AG09319 (cell line): ENCODE measurements around the gene ALKBH5.

Source experiments
- DNase-seq: peaks from one replicate; pipeline ENCODE4 v3.0.0-alpha.2; 2010; ENCODE audit warnings: low read depth; ENCODE audit errors: extremely low read depth
- TF ChIP-seq, protein P1 (sequence below): IDR thresholded peaks from 2 replicates; pipeline ENCODE4 v1.5.1; 2011; ENCODE audit warnings: low read depth, mild to moderate bottlenecking, inconsistent platforms, low read length, moderate library complexity

ALKBH5 gene

DNA sequence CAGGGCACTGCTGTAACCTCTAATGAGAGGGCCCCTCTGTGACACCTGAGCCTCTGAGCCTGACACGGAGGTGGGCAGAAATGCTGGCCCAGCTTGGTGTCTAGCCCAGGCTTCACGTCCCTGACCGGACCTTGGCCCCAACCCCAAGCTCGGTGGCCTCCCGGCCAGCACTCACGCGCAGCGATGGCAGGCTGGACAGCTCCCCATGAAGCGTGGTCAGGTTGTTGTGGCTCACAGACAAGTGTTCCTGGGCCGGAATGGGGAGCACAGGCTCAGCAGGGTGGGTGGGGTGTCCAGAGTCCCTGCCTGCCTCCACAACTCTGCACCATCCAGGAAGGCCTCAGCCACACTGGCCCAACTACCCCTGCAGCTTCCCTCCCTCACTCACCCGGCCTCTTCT, 72.7 kb downstream of the ALKBH5 start:
- no peak for DNase-seq
- TF ChIP-seq, protein P1, sequence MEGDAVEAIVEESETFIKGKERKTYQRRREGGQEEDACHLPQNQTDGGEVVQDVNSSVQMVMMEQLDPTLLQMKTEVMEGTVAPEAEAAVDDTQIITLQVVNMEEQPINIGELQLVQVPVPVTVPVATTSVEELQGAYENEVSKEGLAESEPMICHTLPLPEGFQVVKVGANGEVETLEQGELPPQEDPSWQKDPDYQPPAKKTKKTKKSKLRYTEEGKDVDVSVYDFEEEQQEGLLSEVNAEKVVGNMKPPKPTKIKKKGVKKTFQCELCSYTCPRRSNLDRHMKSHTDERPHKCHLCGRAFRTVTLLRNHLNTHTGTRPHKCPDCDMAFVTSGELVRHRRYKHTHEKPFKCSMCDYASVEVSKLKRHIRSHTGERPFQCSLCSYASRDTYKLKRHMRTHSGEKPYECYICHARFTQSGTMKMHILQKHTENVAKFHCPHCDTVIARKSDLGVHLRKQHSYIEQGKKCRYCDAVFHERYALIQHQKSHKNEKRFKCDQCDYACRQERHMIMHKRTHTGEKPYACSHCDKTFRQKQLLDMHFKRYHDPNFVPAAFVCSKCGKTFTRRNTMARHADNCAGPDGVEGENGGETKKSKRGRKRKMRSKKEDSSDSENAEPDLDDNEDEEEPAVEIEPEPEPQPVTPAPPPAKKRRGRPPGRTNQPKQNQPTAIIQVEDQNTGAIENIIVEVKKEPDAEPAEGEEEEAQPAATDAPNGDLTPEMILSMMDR, result no peak

DNA sequence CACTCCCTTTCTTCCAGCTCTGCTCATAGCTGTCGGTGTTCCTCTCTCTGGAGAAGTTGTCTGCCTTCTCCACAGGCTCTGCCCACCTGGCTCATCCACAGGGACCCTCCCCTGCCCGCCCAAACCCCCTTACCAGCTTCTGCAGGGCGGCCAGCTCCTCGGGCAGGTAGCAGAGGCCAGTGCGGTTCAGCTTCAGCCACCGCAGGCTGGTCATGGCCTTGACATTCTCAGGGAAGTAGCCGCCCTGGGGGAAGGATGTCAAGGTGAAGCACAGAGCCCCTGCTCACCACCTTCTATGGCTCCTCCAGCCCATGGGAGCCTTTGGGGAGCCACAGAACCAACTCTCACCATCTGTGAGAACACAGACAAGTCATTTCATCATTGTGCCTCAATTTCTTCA, 73.1 kb downstream of the ALKBH5 start:
- TF ChIP-seq, protein P1, result no peak
- DNase-seq, result no peak

DNA sequence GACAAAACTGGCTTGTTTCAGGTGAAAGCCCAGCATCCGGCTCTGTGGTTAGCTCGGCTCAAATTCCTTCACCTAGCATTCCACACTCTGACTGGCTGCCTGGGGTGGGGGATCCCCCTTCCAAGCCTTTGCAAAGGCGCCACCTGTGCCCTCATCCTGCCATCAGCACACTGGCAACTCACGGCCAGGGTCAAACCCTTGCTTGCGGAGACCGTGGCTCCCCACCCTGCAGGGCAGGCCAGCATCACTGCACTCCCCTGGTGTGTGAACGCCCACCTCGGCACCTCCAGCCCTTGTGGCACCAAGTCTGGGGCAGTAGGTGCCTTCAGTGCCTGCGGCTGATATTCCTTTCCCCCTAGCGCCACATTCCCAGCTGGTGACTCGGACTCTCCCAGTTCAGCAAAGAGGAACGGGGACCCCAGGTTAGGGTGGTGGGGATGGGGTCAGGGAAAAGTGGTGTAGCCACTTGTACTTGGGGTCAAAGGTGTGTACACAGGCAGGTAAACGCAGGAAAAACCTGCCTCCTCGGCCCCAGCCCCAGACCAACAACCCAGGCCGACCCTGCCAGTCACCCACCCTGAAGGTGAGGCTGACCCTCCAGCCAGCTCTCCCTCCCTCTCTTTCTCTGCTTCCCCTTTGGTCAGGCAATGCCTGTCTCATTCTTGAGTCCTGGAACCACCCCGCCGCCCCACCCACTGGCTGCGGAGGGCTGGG, 73.8 kb downstream of the ALKBH5 start:
- TF ChIP-seq, protein P1, result no peak
- DNase-seq, result no peak

DNA sequence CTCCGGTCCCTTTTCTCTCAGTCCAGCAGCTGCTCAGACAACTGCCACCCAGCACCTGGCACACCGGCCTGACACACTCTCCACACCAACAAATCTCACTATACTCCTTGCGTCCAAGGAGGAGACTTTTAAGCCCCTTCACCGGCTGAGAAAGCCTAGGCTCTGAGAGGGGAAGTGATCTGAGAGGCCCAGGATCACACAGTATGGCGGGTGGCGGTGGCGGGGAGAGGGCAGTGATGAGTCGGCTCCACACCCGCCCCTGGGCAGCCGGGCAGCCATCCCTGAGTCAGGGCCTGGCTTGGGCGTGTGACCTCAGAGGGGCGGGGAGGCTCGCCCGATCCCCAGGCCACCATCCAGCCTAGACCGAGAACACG, 74.3 kb downstream of the ALKBH5 start:
- TF ChIP-seq, protein P1, result no peak; the same call in 1 of the 2 replicates
- no peak for DNase-seq

DNA sequence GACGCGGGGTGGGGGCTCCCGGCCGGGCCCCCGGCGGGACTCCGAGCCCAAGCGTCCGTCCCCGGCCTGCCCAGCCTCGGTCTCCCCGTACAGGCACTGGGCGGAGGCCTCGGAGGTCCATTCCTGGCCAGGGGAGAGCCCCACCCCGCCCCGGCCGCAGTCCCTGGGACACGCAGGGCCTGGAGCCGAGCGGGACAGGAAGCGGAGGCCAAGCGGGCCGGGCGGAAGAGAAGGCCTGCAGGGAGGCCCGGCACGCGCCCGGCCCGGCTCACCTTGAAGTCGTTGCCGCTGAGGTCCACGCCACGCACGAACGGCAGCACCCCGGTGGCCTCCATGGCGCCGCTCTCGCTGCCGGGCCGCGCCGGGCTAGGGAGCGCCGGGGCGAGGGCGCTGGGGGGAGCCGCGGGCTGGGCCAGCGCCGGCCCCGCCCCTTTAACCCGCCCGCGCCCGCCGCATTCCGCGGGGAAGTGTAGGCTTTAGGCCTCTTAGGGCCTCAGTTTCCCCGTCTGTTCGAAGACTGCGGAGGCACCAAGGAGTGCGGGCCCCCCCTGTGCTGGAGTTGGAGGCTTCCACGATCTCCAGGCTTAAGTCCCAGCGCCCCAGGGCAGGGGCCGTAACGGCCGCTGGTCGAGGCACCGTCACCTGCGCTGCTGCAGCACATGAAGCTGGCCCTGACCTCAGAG, 74.9 kb downstream of the ALKBH5 start, which contains the start of gene FLII:
Gene FLII, minus strand, starts transcription at position 383 of the 683 bp plus-strand sequence. Its CDS starts 48 bp downstream, at position 335.
- DNase-seq, result no peak

More for the DNA sequence above, 74.9 kb downstream of the ALKBH5 start, which contains the start of gene FLII:
- TF ChIP-seq, protein P1, result no peak
